Trophoblast cell (in vitro differentiated cells and primary cell): ENCODE measurements around the gene ADAMTS9.

Experiments used
- DNase-seq, 2 donors: peaks; one replicate each; pipeline ENCODE4 v3.0.0-alpha.2; 2016
- H2AFZ ChIP-seq: 2 replicates; pipeline ENCODE4 v1.6.1; 2013; ENCODE audit warnings: low read length, moderate library complexity, mild to moderate bottlenecking; ENCODE audit not compliant: insufficient read depth, poor library complexity
- H2AK5ac ChIP-seq: 2 replicates; pipeline ENCODE4 v1.6.1; 2013; ENCODE audit warnings: mild to moderate bottlenecking, low read length
- H2BK120ac ChIP-seq: 2 replicates; pipeline ENCODE4 v1.6.1; 2013; ENCODE audit warnings: low read length, mild to moderate bottlenecking, moderate library complexity; ENCODE audit not compliant: insufficient read depth, poor library complexity
- H2BK12ac ChIP-seq: 2 replicates; pipeline ENCODE4 v1.6.1; 2013; ENCODE audit warnings: mild to moderate bottlenecking, low read length, moderate library complexity
- H2BK5ac ChIP-seq: 2 replicates; pipeline ENCODE4 v1.6.1; 2013; ENCODE audit warnings: low read length, low read depth, moderate library complexity, mild to moderate bottlenecking; ENCODE audit not compliant: poor library complexity
- H3K14ac ChIP-seq: 2 replicates; pipeline ENCODE4 v1.6.1; 2013; ENCODE audit warnings: mild to moderate bottlenecking, low read length
- H3K18ac ChIP-seq: 2 replicates; pipeline ENCODE4 v1.6.1; 2013; ENCODE audit warnings: mild to moderate bottlenecking, low read length
- H3K23ac ChIP-seq: 2 replicates; pipeline ENCODE4 v1.6.1; 2013; ENCODE audit warnings: low read length
- H3K27ac ChIP-seq: 2 replicates; pipeline ENCODE4 v1.5.1; 2013; ENCODE audit warnings: low read depth, mild to moderate bottlenecking, inconsistent platforms, low read length, moderate library complexity
- H3K27me3 ChIP-seq: 2 replicates; pipeline ENCODE4 v1.6.1; 2013; ENCODE audit warnings: inconsistent platforms, mild to moderate bottlenecking, low read length, moderate library complexity; ENCODE audit not compliant: insufficient read depth
- H3K36me3 ChIP-seq, 2 experiments: 1 replicate in 1 of 2; 2 replicates in 1 of 2; pipeline ENCODE4 v1.6.1; 2013; ENCODE audit warnings: low read length in 2 of 2, mild to moderate bottlenecking in 2 of 2, moderate library complexity in 1 of 2; ENCODE audit not compliant: insufficient read depth in 2 of 2, control insufficient read depth in 1 of 2
- H3K4ac ChIP-seq: 2 replicates; pipeline ENCODE4 v1.6.1; 2013; ENCODE audit warnings: low read depth, mild to moderate bottlenecking, low read length, moderate library complexity
- H3K4me1 ChIP-seq, 2 experiments: 1 replicate in 1 of 2; 2 replicates in 1 of 2; pipeline ENCODE4 v1.6.1; 2013; ENCODE audit warnings: low read length in 2 of 2, mild to moderate bottlenecking in 2 of 2, moderate library complexity in 1 of 2; ENCODE audit not compliant: insufficient read depth in 2 of 2, control insufficient read depth in 1 of 2
- H3K4me2 ChIP-seq: 2 replicates; pipeline ENCODE4 v1.6.1; 2013; ENCODE audit warnings: inconsistent platforms, mild to moderate bottlenecking, low read length, moderate library complexity
- H3K4me3 ChIP-seq: 2 replicates; pipeline ENCODE4 v1.5.1; 2013; ENCODE audit warnings: mild to moderate bottlenecking, low read depth, low read length, inconsistent platforms
- H3K79me1 ChIP-seq: one replicate; pipeline ENCODE4 v1.6.1; 2013; ENCODE audit warnings: low read length
- H3K79me2 ChIP-seq: 2 replicates; pipeline ENCODE4 v1.6.1; 2013; ENCODE audit warnings: low read length, mild to moderate bottlenecking; ENCODE audit not compliant: control insufficient read depth, insufficient read depth, poor library complexity
- H3K9ac ChIP-seq: 2 replicates; pipeline ENCODE4 v1.6.1; 2013; ENCODE audit warnings: mild to moderate bottlenecking, low read length
- H3K9me3 ChIP-seq: 2 replicates; pipeline ENCODE4 v1.6.1; 2013; ENCODE audit warnings: low read depth, mild to moderate bottlenecking, control low read depth, inconsistent platforms, low read length; ENCODE audit not compliant: insufficient read depth
- H4K12ac ChIP-seq: 2 replicates; pipeline ENCODE4 v1.6.1; 2013; ENCODE audit warnings: low read depth, mild to moderate bottlenecking, low read length, moderate library complexity
- H4K8ac ChIP-seq: 2 replicates; pipeline ENCODE4 v1.6.1; 2013; ENCODE audit warnings: low read depth, mild to moderate bottlenecking, low read length, moderate library complexity
- H4K91ac ChIP-seq: one replicate; pipeline ENCODE4 v1.6.1; 2013; ENCODE audit warnings: low read depth, mild to moderate bottlenecking, low read length, moderate library complexity
- WGBS: extraction: QIAGEN DNeasy Blood & Tissue Kit; methylation state at CpG from one replicate; pipeline ENCODE4 v1.1.7; 2013; ENCODE audit warnings: missing lambda C conversion rate; ENCODE audit not compliant: insufficient read length, insufficient coverage; ENCODE audit errors: extremely low coverage; 5-methylcytosine and 5-hydroxymethylcytosine counted together

The ADAMTS9 gene

GRCh38 chr3:64495781-64496334 lies 191.9 kb downstream of the ADAMTS9 start:
- Histone ChIP-seq H4K91ac (no peak overlapping the region), H4K12ac (no peak overlapping the region), H3K4me1 (peaks cover 2 to 3% of the 10 kb centered on the region in 2 experiments), H3K23ac (no peak overlapping the region), H3K9me3 (no peaks in the 10 kb centered on the region), H2AFZ (no peak overlapping the region), H2AK5ac (no peak overlapping the region), H2BK5ac (no peak overlapping the region), H4K8ac (no peak overlapping the region), H2BK120ac (no peak overlapping the region), H2BK12ac (no peak overlapping the region), H3K9ac (no peak overlapping the region), H3K4me2 (no peak overlapping the region), H3K27me3 (no peaks in the 10 kb centered on the region), H3K79me1 (no peaks in the 10 kb centered on the region), H3K27ac (no peak overlapping the region), H3K4ac (no peak overlapping the region), H3K79me2 (no peaks in the 10 kb centered on the region), H3K36me3 (no peaks in the 10 kb centered on the region), H3K14ac (no peak overlapping the region), H3K18ac (no peak overlapping the region), H3K4me3 (no peak overlapping the region)
- no peak for DNase-seq
- no CpG with 5 or more reads among the region's 2 CpGs for WGBS

- Histone ChIP-seq H3K4ac (no peak overlapping the region), H2AK5ac (no peak overlapping the region)
- DNase-seq: no peak
Observed at GRCh38 chr3:64495121-64495780, 192.5 kb downstream of the ADAMTS9 start.

GRCh38 chr3:64494526-64494925 lies 193.3 kb downstream of the ADAMTS9 start:
- H3K79me2 ChIP-seq: no peaks in the 10 kb centered on the region
- H4K91ac ChIP-seq: no peak overlapping the region
- H3K27me3 ChIP-seq: no peaks in the 10 kb centered on the region
- no peak overlapping the region for H3K9ac ChIP-seq
- no CpG with 5 or more reads among the region's 2 CpGs for WGBS
- no peak for DNase-seq
- H3K4ac ChIP-seq: no peak overlapping the region
- no peak overlapping the region for H3K4me2 ChIP-seq
- peaks cover 3% of the 10 kb centered on the region for H3K79me1 ChIP-seq
- H2AK5ac ChIP-seq: no peak overlapping the region
- no peak overlapping the region for H3K18ac ChIP-seq
- no peak overlapping the region for H3K23ac ChIP-seq
- H3K14ac ChIP-seq: no peak overlapping the region
- no peak overlapping the region for H3K27ac ChIP-seq
- H4K8ac ChIP-seq: no peak overlapping the region
- H2BK5ac ChIP-seq: no peak overlapping the region
- no peak overlapping the region for H2BK12ac ChIP-seq
- H3K4me3 ChIP-seq: no peak overlapping the region
- H2AFZ ChIP-seq: no peak overlapping the region
- no peak overlapping the region for H2BK120ac ChIP-seq
- H3K9me3 ChIP-seq: no peaks in the 10 kb centered on the region
- no peak overlapping the region for H4K12ac ChIP-seq
- no peaks in the 10 kb centered on the region for H3K36me3 ChIP-seq
- peaks cover 10 to 12% of the 10 kb centered on the region in 2 experiments for H3K4me1 ChIP-seq

More at GRCh38 chr3:64495121-64495780, 192.5 kb downstream of the ADAMTS9 start:
- Histone ChIP-seq H3K27me3 (no peaks in the 10 kb centered on the region), H2AFZ (no peak overlapping the region), H3K79me2 (no peaks in the 10 kb centered on the region), H2BK5ac (no peak overlapping the region), H2BK12ac (no peak overlapping the region), H3K27ac (no peak overlapping the region), H3K23ac (no peak overlapping the region), H4K12ac (no peak overlapping the region), H3K4me1 (peaks cover 3 to 5% of the 10 kb centered on the region in 2 experiments), H3K4me2 (no peak overlapping the region), H3K9ac (no peak overlapping the region), H4K8ac (no peak overlapping the region), H3K14ac (no peak overlapping the region), H3K36me3 (no peaks in the 10 kb centered on the region), H3K4me3 (no peak overlapping the region), H3K18ac (no peak overlapping the region), H3K79me1 (no peaks in the 10 kb centered on the region), H3K9me3 (no peaks in the 10 kb centered on the region), H4K91ac (no peak overlapping the region), H2BK120ac (no peak overlapping the region)
- no CpG with 5 or more reads among the region's 4 CpGs for WGBS

GRCh38 chr3:64493149-64493548 lies 194.7 kb downstream of the ADAMTS9 start:
- no CpG with 5 or more reads among the region's 2 CpGs for WGBS
- no peak overlapping the region for H3K23ac ChIP-seq

More at GRCh38 chr3:64493149-64493548, 194.7 kb downstream of the ADAMTS9 start:
- Histone ChIP-seq H3K4me3 (no peak overlapping the region), H3K4ac (no peak overlapping the region), H3K4me2 (no peak overlapping the region), H3K18ac (no peak overlapping the region), H4K12ac (no peak overlapping the region), H2AK5ac (no peak overlapping the region), H3K9me3 (no peaks in the 10 kb centered on the region), H3K36me3 (no peaks in the 10 kb centered on the region), H2AFZ (no peak overlapping the region), H3K27me3 (no peaks in the 10 kb centered on the region), H3K79me1 (peaks cover 4% of the 10 kb centered on the region), H3K14ac (no peak overlapping the region), H4K91ac (no peak overlapping the region), H3K4me1 (peaks cover 16% of the 10 kb centered on the region in 2 experiments), H2BK5ac (no peak overlapping the region), H2BK12ac (no peak overlapping the region), H3K79me2 (no peaks in the 10 kb centered on the region), H3K9ac (no peak overlapping the region), H3K27ac (no peak overlapping the region), H4K8ac (no peak overlapping the region), H2BK120ac (no peak overlapping the region)
- no peak for DNase-seq
